NOMO-1 (cell line): ENCODE results near the gene UTP18.
"Not testable (repeated sequence)": the region's sequence is repeated elsewhere in the genome, so short reads cannot be mapped to it uniquely, and the experiment has no call there.

Experiments used
- DNase-seq, 2 experiments: peaks; one replicate each; lab custom pipeline; 2025; ENCODE audit not compliant: unreplicated experiment in 2 of 2; lab: John Stamatoyannopoulos, UW

UTP18 gene

GRCh38 chr17:51260237-51261023 is at the start of gene UTP18:
Gene UTP18 (plus strand): TSS chr17:51260546. CDS start chr17:51260585, 39 bp downstream.
- peak; percentile 97 for DNase-seq

GRCh38 chr17:51214920-51215319 is 45.4 kb upstream of the UTP18 start:
- no peak for DNase-seq

- DNase-seq = no peak
Observed at GRCh38 chr17:51217946-51218345, 42.4 kb upstream of the UTP18 start.

GRCh38 chr17:51221322-51221721 is 39.0 kb upstream of the UTP18 start:
- DNase-seq = no peak

- peak in 1 of 2 experiments; percentile 15 for DNase-seq
Observed at GRCh38 chr17:51224402-51225262, 35.7 kb upstream of the UTP18 start.

GRCh38 chr17:51225523-51225922 is 34.8 kb upstream of the UTP18 start:
- DNase-seq = not testable (repeated sequence)

GRCh38 chr17:51228161-51228560 is 32.2 kb upstream of the UTP18 start:
- peak in 1 of 2 experiments; percentile 10 for DNase-seq

- DNase-seq = no peak
Observed at GRCh38 chr17:51229889-51230288, 30.5 kb upstream of the UTP18 start.

GRCh38 chr17:51230306-51230705 is 30.0 kb upstream of the UTP18 start:
- no peak for DNase-seq

GRCh38 chr17:51231999-51232398 is 28.3 kb upstream of the UTP18 start:
- DNase-seq = no peak

GRCh38 chr17:51234162-51234561 is 26.2 kb upstream of the UTP18 start:
- no peak for DNase-seq

- peak in 1 of 2 experiments; percentile 68 for DNase-seq
Observed at GRCh38 chr17:51238255-51238887, 22.0 kb upstream of the UTP18 start.

GRCh38 chr17:51240275-51240674 is 20.1 kb upstream of the UTP18 start:
- no peak for DNase-seq

GRCh38 chr17:51244041-51244440 is 16.3 kb upstream of the UTP18 start:
- DNase-seq = no peak

- no peak for DNase-seq
Observed at GRCh38 chr17:51245535-51245934, 14.8 kb upstream of the UTP18 start.

- DNase-seq = no peak
Observed at GRCh38 chr17:51250314-51250840, 10.0 kb upstream of the UTP18 start.

GRCh38 chr17:51251010-51251409 is 9.3 kb upstream of the UTP18 start:
- no peak for DNase-seq

- DNase-seq = no peak
Observed at GRCh38 chr17:51255673-51256072, 4.7 kb upstream of the UTP18 start.

GRCh38 chr17:51256101-51256500 is 4.2 kb upstream of the UTP18 start:
- no peak for DNase-seq

- peak in 1 of 2 experiments; percentile 10 for DNase-seq
Observed at GRCh38 chr17:51257150-51258081, 2.9 kb upstream of the UTP18 start.
